Natural killer cell treated with Interleukin-12 subunit alpha and Interleukin-12 subunit beta and Interleukin-15 and Interleukin-18, amount 100 ng/mL, for 72 hours (primary cell): ENCODE data around the gene TNFAIP2. TPM values are rescaled to one million over a fixed set of nuclear protein-coding genes. Genes with fewer than 3 reads are reported as not detected.

Source experiments
- ATAC-seq, 2 donors: fragments of 150-1000 bp; cut with Tn5 transposase in 1 of 2; sonication (Bioruptor Pico), chemical (Tn5 transposase) in 1 of 2; 2 replicates each; pipeline ENCODE4 v1.10.0; 2021
- DNase-seq: peaks from one replicate; pipeline ENCODE4 v3.0.0; 2022; ENCODE audit warnings: low spot score
- H3K27ac Mint-ChIP-seq, 2 donors: 1 replicate in 1 of 2; 2 replicates in 1 of 2; pipeline ENCODE4 v1.8.0; 2022; ENCODE audit warnings: mixed read lengths in 2 of 2, mild to moderate bottlenecking in 1 of 2, moderate library complexity in 1 of 2
- H3K27me3 Mint-ChIP-seq, 2 donors: 1 replicate in 1 of 2; 2 replicates in 1 of 2; pipeline ENCODE4 v1.8.0; 2022; ENCODE audit warnings: mixed read lengths in 2 of 2
- H3K36me3 Mint-ChIP-seq: one replicate; pipeline ENCODE4 v1.8.0; 2022; ENCODE audit warnings: mixed read lengths
- H3K4me1 Mint-ChIP-seq, 2 donors: 1 replicate in 1 of 2; 2 replicates in 1 of 2; pipeline ENCODE4 v1.8.0; 2022; ENCODE audit warnings: low read depth in 2 of 2, mixed read lengths in 2 of 2, mild to moderate bottlenecking in 1 of 2
- H3K4me3 Mint-ChIP-seq: one replicate; pipeline ENCODE4 v1.8.0; 2022; ENCODE audit warnings: mixed read lengths
- H3K9me3 Mint-ChIP-seq: 2 replicates; pipeline ENCODE4 v1.8.0; 2022; ENCODE audit warnings: mixed read lengths
- total RNA-seq, 2 donors: library from RNA; stranded (reverse); gene quantifications; one replicate each; pipeline ENCODE4 v1.2.3, GENCODE V29; 2022

Gene TNFAIP2
- total RNA-seq, 2 donors from 2014 or later = 8.1 to 9.6 TPM

DNA sequence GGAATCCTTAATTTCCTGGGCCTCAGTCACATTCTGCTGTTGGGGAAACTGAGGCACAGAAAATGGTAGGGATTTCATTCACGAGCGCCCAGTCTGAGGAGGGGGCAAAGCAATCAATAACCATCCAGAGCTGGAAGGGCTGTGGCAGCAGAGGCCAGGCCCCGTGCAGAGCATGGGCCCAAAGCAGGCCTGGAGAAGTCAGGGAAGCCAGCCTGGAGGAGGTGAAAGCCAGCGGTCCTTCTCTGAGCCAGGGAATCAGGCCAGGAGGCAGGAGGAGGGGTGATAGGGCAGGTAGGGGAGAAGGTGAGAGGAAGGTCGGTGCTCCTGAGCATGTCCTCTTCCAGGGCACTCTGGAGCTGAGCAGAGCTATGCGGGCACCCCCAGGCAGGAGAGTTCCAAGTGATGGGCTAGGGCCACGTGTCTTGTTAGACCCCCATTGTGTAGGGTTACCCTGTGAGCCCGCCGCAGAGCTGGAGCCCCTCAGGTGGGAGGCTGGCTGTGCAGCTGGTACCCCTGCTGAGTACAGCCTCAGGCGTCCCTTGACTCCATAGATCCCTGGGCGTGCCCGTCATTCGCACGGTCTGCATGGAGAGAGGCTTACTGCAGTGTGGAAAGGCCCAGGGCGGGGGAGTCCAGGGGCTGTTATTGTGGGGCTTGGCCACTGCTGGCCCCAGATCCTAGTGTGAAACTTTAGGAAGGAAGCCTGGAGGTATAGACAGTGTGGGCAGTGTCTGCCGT, 4.8 kb downstream of the TNFAIP2 start:
- Mint-ChIP-seq H3K27me3 (peaks cover 5 to 8% of the 10 kb centered on the region in 2 donors), H3K4me1 (peaks cover 0 to 6% of the 10 kb centered on the region in 2 donors), H3K9me3 (no peaks in the 10 kb centered on the region), H3K27ac (no peak overlapping the region), H3K4me3 (no peak overlapping the region), H3K36me3 (no peaks in the 10 kb centered on the region)
- DNase-seq (no peak), ATAC-seq (no peak)

DNA sequence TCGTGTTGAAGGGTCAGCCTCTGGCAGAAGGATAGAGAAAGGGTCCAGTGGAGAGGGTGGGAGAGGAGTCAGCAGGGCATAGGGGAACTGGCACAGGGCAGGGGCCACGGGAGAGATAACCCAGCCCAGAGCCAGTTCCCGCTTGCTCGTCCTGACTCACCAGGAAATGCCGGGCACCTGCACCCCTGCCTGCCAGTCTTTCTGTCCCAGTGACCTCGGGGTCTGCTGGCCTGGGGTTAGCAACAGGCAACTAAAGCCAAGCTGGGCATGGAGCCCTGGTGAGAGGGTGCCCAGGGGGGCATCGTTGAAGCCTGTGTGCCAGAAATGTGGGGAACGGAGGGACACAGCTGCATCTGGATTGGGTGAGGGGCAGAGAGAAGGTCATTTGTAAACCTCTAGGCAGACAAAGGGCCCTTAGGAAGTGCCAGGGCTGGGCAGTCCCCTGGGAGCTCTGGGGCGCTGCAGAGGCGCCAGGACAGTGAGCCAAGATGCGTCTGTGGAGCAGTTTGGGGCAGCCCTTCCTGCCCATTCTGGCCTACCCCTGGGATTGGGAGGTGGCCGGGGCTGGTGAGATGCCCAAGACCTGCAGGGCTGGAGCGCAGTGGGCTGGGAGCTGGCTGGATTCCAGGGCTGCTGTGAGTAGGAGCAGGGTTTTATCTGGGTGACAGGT, 5.5 kb downstream of the TNFAIP2 start:
- H3K4me3 Mint-ChIP-seq = no peak overlapping the region
- H3K4me1 Mint-ChIP-seq = peaks cover 0 to 6% of the 10 kb centered on the region in 2 donors
- ATAC-seq = no peak
- no peak overlapping the region for H3K27ac Mint-ChIP-seq
- H3K36me3 Mint-ChIP-seq = no peaks in the 10 kb centered on the region
- peaks cover 5 to 8% of the 10 kb centered on the region in 2 donors for H3K27me3 Mint-ChIP-seq
- H3K9me3 Mint-ChIP-seq = no peaks in the 10 kb centered on the region
- no peak for DNase-seq

DNA sequence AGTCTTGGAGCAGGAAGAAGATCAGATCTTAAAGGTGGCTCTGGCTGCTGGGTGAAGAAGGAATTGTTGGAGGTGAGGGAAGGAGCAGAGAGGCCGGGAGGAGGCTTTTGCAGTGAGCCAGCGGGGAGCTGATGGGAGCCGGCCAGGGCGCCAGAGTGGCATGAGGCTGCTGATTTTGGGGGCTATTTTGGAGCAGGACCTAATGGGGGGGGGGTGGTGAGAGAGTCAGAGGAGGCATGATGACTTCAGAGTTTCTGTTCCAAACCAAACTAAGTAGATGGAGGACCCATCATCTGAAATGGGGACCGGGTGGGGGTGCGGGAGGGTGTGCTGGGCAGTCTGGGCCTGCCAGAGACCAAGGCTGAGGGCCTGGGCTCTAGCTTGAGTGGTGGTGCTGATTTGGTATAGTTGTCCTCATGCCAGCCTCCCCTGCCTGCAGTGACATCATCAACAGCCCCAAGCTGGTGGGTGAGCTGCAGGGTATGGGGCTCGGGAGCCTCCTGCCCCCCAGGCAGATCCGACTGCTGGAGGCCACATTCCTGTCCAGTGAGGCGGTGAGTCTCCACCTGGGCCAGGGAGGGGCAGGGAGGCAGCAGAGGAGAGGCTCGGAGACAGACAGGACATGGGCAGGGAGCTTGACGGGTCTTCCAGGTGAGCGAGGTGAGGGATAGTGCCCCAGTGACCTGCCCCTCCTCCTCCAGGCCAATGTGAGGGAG, 6.2 kb downstream of the TNFAIP2 start:
- no peaks in the 10 kb centered on the region for H3K9me3 Mint-ChIP-seq
- no peak overlapping the region for H3K27ac Mint-ChIP-seq
- ATAC-seq (no peak), DNase-seq (no peak)
- no peak overlapping the region for H3K4me3 Mint-ChIP-seq
- H3K36me3 Mint-ChIP-seq = no peaks in the 10 kb centered on the region
- peaks cover 0 to 4% of the 10 kb centered on the region in 2 donors for H3K27me3 Mint-ChIP-seq
- H3K4me1 Mint-ChIP-seq = peaks cover 0 to 3% of the 10 kb centered on the region in 2 donors

DNA sequence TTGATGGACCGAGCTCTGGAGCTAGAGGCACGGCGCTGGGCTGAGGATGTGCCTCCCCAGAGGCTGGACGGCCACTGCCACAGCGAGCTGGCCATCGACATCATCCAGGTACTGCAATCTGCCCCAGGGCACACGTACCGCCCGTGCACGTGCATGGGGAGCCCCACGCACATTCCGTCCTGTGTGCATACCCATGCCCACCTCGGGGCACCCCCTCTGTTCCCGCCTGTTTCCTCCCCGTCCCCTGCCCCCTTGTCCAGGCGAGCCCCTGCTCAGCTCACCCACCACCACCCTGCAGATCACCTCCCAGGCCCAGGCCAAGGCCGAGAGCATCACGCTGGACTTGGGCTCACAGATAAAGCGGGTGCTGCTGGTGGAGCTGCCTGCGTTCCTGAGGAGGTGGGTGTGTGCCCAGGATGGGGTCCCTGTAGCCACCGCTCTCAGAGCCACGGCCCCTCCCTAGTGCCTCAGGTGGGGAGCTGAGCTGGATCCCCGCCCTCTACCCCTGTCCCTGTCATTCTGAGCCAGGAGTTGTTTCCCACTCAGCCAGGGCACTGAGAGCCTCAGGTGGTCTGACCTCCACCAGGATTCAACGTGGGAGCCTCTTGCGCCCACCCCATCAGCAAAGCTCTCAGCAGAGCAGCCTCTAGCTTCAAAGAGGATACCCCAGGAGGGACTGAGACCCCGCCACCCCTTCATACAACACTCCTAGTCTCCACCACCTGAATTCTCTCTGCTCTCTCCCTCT, 6.9 kb downstream of the TNFAIP2 start:
- DNase-seq (no peak), ATAC-seq (no peak)
- no peak overlapping the region for H3K27ac Mint-ChIP-seq
- H3K36me3 Mint-ChIP-seq = no peaks in the 10 kb centered on the region
- H3K4me1 Mint-ChIP-seq = peaks cover 0 to 3% of the 10 kb centered on the region in 2 donors
- H3K9me3 Mint-ChIP-seq = no peaks in the 10 kb centered on the region
- H3K4me3 Mint-ChIP-seq = no peak overlapping the region
- peaks cover 0 to 4% of the 10 kb centered on the region in 2 donors for H3K27me3 Mint-ChIP-seq

- no peaks in the 10 kb centered on the region for H3K9me3 Mint-ChIP-seq
- DNase-seq (no peak), ATAC-seq (no peak)
- H3K27me3 Mint-ChIP-seq = peaks cover 0 to 4% of the 10 kb centered on the region in 2 donors
- H3K27ac Mint-ChIP-seq = no peak overlapping the region
- H3K4me3 Mint-ChIP-seq = no peak overlapping the region
- H3K4me1 Mint-ChIP-seq = peaks cover 0 to 3% of the 10 kb centered on the region in 2 donors
- no peaks in the 10 kb centered on the region for H3K36me3 Mint-ChIP-seq
These were observed 7.7 kb downstream of the TNFAIP2 start for GRCh38 chr14:103130965-103131364.

GRCh38 chr14:103131580-103131979, 8.3 kb downstream of the TNFAIP2 start:
- no peaks in the 10 kb centered on the region for H3K36me3 Mint-ChIP-seq
- no peak overlapping the region for H3K27ac Mint-ChIP-seq
- no peaks in the 10 kb centered on the region for H3K9me3 Mint-ChIP-seq
- no peak for ATAC-seq
- H3K4me1 Mint-ChIP-seq = no peaks in the 10 kb centered on the region
- peaks cover 0 to 2% of the 10 kb centered on the region in 2 donors for H3K27me3 Mint-ChIP-seq
- H3K4me3 Mint-ChIP-seq = no peak overlapping the region
- DNase-seq = no peak

DNA sequence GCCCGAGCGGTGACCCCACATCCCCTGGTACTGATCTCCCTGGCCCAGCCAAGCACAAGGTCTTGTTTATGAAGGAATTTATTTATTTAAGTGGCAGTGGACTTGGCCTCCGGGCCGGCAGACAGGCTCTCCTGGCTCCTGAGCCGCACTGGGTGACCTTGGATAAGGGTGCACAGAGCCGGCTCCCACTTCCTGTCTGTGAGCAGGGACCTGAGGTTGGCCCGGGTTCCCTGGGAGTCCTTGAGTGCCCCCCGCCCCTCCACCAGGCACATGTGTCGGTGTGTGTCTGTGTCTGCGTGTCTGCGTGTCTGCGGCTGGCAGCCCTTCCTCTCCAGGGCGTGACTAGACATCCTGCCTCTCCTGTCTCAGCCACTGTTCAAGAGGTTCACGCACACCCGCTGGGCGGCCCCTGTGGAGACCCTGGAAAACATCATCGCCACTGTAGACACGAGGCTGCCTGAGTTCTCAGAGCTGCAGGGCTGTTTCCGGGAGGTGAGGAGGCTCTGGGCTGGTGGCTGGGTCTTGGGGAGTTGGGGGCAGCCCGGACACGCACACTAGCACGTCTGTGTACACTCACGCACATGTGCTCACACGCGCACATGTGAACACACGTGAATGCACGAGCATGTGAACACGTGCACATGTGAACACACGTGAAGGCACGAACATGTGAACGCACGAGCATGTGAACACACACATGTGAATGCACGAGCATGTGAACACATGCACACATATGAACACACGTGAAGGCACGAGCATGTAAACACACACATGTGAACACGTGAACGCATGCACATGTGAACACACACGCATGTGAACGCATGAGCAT, 9.3 kb downstream of the TNFAIP2 start:
- Mint-ChIP-seq H3K27ac (no peak overlapping the region), H3K36me3 (no peaks in the 10 kb centered on the region)
- no peak for DNase-seq

GRCh38 chr14:103133210-103134140, 10.2 kb downstream of the TNFAIP2 start:
- DNase-seq (no peak), ATAC-seq (no peak)
- H3K4me3 Mint-ChIP-seq = no peak overlapping the region
- H3K4me1 Mint-ChIP-seq = no peaks in the 10 kb centered on the region
- H3K27me3 Mint-ChIP-seq = peaks cover 0 to 4% of the 10 kb centered on the region in 2 donors
- no peaks in the 10 kb centered on the region for H3K9me3 Mint-ChIP-seq
- H3K27ac Mint-ChIP-seq = no peak overlapping the region
- H3K36me3 Mint-ChIP-seq = no peaks in the 10 kb centered on the region

More for the DNA sequence above, 9.3 kb downstream of the TNFAIP2 start:
- Mint-ChIP-seq H3K4me1 (no peaks in the 10 kb centered on the region), H3K27me3 (peaks cover 0 to 2% of the 10 kb centered on the region in 2 donors), H3K9me3 (no peaks in the 10 kb centered on the region), H3K4me3 (no peak overlapping the region)
- ATAC-seq = no peak

GRCh38 chr14:103134405-103134804, 11.1 kb downstream of the TNFAIP2 start:
- no peak overlapping the region for H3K27ac Mint-ChIP-seq
- H3K36me3 Mint-ChIP-seq = no peaks in the 10 kb centered on the region
- H3K27me3 Mint-ChIP-seq = peaks cover 0 to 2% of the 10 kb centered on the region in 2 donors
- no peak for ATAC-seq
- no peak overlapping the region for H3K4me3 Mint-ChIP-seq
- DNase-seq = no peak
- no peaks in the 10 kb centered on the region for H3K9me3 Mint-ChIP-seq
- no peaks in the 10 kb centered on the region for H3K4me1 Mint-ChIP-seq

- ATAC-seq = no peak
- Mint-ChIP-seq H3K36me3 (no peaks in the 10 kb centered on the region), H3K9me3 (no peaks in the 10 kb centered on the region), H3K4me3 (no peak overlapping the region), H3K4me1 (no peaks in the 10 kb centered on the region), H3K27ac (no peak overlapping the region), H3K27me3 (peaks cover 0 to 6% of the 10 kb centered on the region in 2 donors)
- DNase-seq = no peak
These were observed 11.7 kb downstream of the TNFAIP2 start for GRCh38 chr14:103134919-103135318.

DNA sequence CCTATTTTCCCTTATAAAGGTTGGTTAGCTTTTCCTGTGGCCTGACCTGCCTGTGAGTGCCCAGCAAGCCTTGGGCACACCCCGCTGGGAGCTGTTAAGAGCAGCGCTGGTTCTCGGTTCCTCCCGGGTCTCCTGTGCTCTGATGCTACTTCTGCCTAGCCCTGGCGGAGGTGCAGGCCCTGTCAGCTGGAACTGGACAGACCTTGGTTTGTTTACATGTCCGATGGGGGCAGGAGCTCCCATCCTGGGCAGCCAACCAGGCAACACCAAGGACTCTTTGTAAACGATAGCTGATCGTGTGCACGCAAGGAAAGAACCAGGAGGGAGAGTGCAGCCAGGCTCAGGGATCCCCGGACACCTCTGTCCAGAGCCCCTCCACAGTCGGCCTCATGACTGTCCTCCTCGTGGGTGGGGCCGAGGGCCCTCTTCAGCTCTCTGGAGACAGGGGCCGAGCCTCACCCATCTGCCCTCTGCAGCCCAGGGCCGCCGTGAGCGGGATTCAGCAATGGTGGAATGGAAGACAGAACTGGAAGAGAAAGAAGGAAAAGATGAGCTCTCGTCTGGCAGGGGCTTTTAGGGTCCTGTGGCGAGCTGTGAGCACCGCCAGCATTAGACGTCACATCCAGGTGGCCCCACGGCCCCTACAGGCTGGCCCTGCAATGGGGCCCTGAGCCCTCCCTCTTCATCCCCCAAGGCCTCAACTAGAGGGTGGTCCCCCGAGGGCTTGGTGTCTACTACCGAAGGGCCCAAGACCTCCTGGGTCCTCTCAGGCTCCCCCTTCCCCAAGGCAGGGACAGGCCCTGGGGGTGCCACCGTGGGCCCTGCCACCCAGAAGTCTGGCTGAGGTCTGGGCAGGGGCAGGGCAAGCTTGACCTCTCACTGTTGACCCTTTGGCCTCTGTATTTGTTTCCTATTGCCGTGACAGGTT, 12.3 kb downstream of the TNFAIP2 start:
- no peak for DNase-seq
- Mint-ChIP-seq H3K27me3 (peaks cover 0 to 9% of the 10 kb centered on the region in 2 donors), H3K36me3 (no peaks in the 10 kb centered on the region), H3K9me3 (no peaks in the 10 kb centered on the region), H3K4me3 (no peak overlapping the region), H3K4me1 (peaks cover 5 to 6% of the 10 kb centered on the region in 2 donors), H3K27ac (no peak overlapping the region)
- ATAC-seq = peak in 1 of 2 donors; percentile 10
